K562 (cell line): ENCODE measurements around the gene ATAD3C. TPM values are rescaled to one million over a fixed set of nuclear protein-coding genes. Genes with fewer than 3 reads are reported as not detected.
A peak's percentile ranks its signal among the peaks of the same experiment; 100 is the strongest.

Experiments used
- EGR1 ChIP-seq: fragments of 450-650 bp; conservative IDR thresholded peaks from 2 replicates; pipeline ENCODE4 v1.6.1; 2017; ENCODE audit warnings: mild to moderate bottlenecking
- FOXJ2 ChIP-seq: fragments of 200-800 bp; sonication (Bioruptor generic); IDR thresholded peaks from 2 replicates; pipeline ENCODE4 v1.6.1; 2016; ENCODE audit warnings: missing genetic modification characterization, missing compliant biosample characterization
- GMEB1 ChIP-seq: fragments of 250-450 bp; sonication (Bioruptor Pico); IDR thresholded peaks from 2 replicates; pipeline ENCODE4 v1.4.0; 2020; ENCODE audit warnings: mild to moderate bottlenecking
- HCFC1 ChIP-seq: IDR thresholded peaks from 2 replicates; pipeline ENCODE4 v1.6.1; 2012; ENCODE audit warnings: low read depth, low read length, improper control_type of control experiment
- NUFIP1 ChIP-seq: fragments of 450-650 bp; IDR thresholded peaks from 2 replicates; pipeline ENCODE4 v1.6.1; 2018; ENCODE audit not compliant: partially characterized antibody
- PBX2 ChIP-seq, 2 experiments: IDR thresholded peaks in 1 of 2; conservative IDR thresholded peaks in 1 of 2; 2 replicates each; pipeline ENCODE4 v1.6.1; 2016; ENCODE audit warnings: low read depth in 2 of 2, mild to moderate bottlenecking in 1 of 2, missing compliant biosample characterization in 1 of 2, missing genetic modification characterization in 1 of 2, moderate library complexity in 1 of 2
- PCBP1 ChIP-seq: fragments of 200-400 bp; formaldehyde crosslinking; IDR thresholded peaks from 2 replicates; pipeline ENCODE4 v1.6.1; 2018; ENCODE audit warnings: mild to moderate bottlenecking, low read depth, low read length; ENCODE audit not compliant: poor library complexity, severe bottlenecking
- PTTG1 ChIP-seq: fragments of 450-650 bp; IDR thresholded peaks from 2 replicates; pipeline ENCODE4 v1.6.1; 2016; ENCODE audit warnings: low read depth, mild to moderate bottlenecking, missing genetic modification characterization, missing compliant biosample characterization
- SMC3 ChIP-seq: conservative IDR thresholded peaks from 2 replicates; pipeline ENCODE4 v1.6.1; 2011; ENCODE audit warnings: low read depth, low read length, improper control_type of control experiment; ENCODE audit not compliant: insufficient read depth
- STAT5B ChIP-seq: fragments of 250-450 bp; sonication (Bioruptor Pico); IDR thresholded peaks from 2 replicates; pipeline ENCODE4 v1.8.0; 2021; ENCODE audit warnings: mild to moderate bottlenecking, inconsistent platforms
- TAF15 ChIP-seq: fragments of 200-400 bp; formaldehyde crosslinking; IDR thresholded peaks from 2 replicates; pipeline ENCODE4 v1.6.1; 2017; ENCODE audit warnings: mild to moderate bottlenecking, low read depth, low read length, moderate library complexity
- TCF7L2 ChIP-seq: fragments of 150-350 bp; IDR thresholded peaks from 2 replicates; pipeline ENCODE4 v1.6.1; 2016; ENCODE audit warnings: low read depth, mild to moderate bottlenecking, low read length, moderate library complexity
- THRA ChIP-seq: fragments of 450-650 bp; IDR thresholded peaks from 2 replicates; pipeline ENCODE4 v1.6.1; 2017; ENCODE audit warnings: mild to moderate bottlenecking, moderate library complexity
- TSC22D4 ChIP-seq: fragments of 450-650 bp; IDR thresholded peaks from 2 replicates; pipeline ENCODE4 v1.6.1; 2016; ENCODE audit warnings: missing genetic modification characterization, missing biosample characterization, control low read depth
- ZBTB26 ChIP-seq: fragments of 450-650 bp; formaldehyde crosslinking; IDR thresholded peaks from 2 replicates; pipeline ENCODE4 v1.4.0; 2022; ENCODE audit warnings: missing genetic modification characterization
- ZNF445 ChIP-seq: fragments of 250-450 bp; sonication (Bioruptor Pico); IDR thresholded peaks from 2 replicates; pipeline ENCODE4 v1.4.0; 2020; ENCODE audit warnings: low read depth, mild to moderate bottlenecking, moderate library complexity
- ZNF639 ChIP-seq, 2 experiments: fragments of 200-800 bp in 1 of 2; sonication (Bioruptor generic) in 1 of 2; sonication (generic) in 1 of 2; formaldehyde crosslinking in 1 of 2; IDR thresholded peaks in 1 of 2; conservative IDR thresholded peaks in 1 of 2; 2 replicates each; pipeline versions ENCODE4 v1.5.0 to v1.6.1; 2016 to 2020; ENCODE audit warnings: missing compliant biosample characterization in 1 of 2, missing genetic modification characterization in 1 of 2, missing genetic modification reagents in 1 of 2
- ZNF764 ChIP-seq: fragments of 250-450 bp; sonication (Bioruptor Pico); IDR thresholded peaks from 2 replicates; pipeline ENCODE4 v1.4.0; 2020; ENCODE audit warnings: low read depth, mild to moderate bottlenecking, moderate library complexity
- polyA plus RNA-seq, 8 experiments: library from polyadenylated mRNA; depleted of rRNA in 4 of 8; stranded (reverse) in 5 of 8; unstranded in 3 of 8; fragments of >200 nt; fragmentation: Nextera tagmentation in 2 of 8; fragmentation: Illumina TruSeq in 1 of 8; extraction: Ambion mirVana in 2 of 8; extraction: Trizol in 1 of 8; gene quantifications; 2 replicates each; pipeline versions ENCODE4 v1.2.1 to v1.2.3, GENCODE V29; 2011 to 2014; ENCODE audit warnings: inconsistent platforms in 1 of 8, missing spikeins in 1 of 8
- total RNA-seq, 7 experiments: library from RNA; depleted of rRNA in 6 of 7; stranded (reverse); fragments of >200 nt in 6 of 7; fragmentation: Illumina TruSeq in 2 of 7; extraction: Trizol in 2 of 7; gene quantifications; 2 replicates each; pipeline versions ENCODE4 v1.2.1 to v1.2.3, GENCODE V29; 2011 to 2021; ENCODE audit warnings: low replicate concordance in 1 of 7

The ATAD3C gene
- total and polyA plus RNA-seq, 9 of the 15 experiments (the other 6 are each of a cell fraction or from before 2014, with no cell fraction given), result 0.03 to 0.18 TPM; not detected in 7

GRCh38 chr1:1511533-1512285 lies 62.2 kb downstream of the ATAD3C start, which contains the start of gene ATAD3A (continued):
- TF ChIP-seq STAT5B (CRISPR knock-in tag) (no peak), ZNF445 (CRISPR knock-in tag) (no peak), FOXJ2 (tag) (no peak; the same call in 1 of the 2 replicates), ZBTB26 (no peak), PTTG1 (tag) (no peak), NUFIP1 (no peak), SMC3 (no peak), PCBP1 (peak; percentile 92), EGR1 (peak; percentile 87), HCFC1 (peak; percentile 88), TAF15 (no peak), ZNF764 (CRISPR knock-in tag) (no peak), THRA (no peak), TCF7L2 (no peak; the same call in 1 of the 2 replicates), PBX2 (CRISPR knock-in tag; IDR thresholded peaks at IDR 0.05; ENCODE audit: low read depth) (no peak), PBX2 (tag; conservative IDR thresholded peaks at IDR 0.05; ENCODE audit: low read depth) (no peak), TSC22D4 (tag) (no peak), ZNF639 (CRISPR knock-in tag; conservative IDR thresholded peaks at IDR 0.05 in 1 of 2, IDR thresholded peaks at IDR 0.05 in 1 of 2) (peak in 1 of 2 experiments; percentile 98; a peak in 2 of 4 replicates), GMEB1 (peak; percentile 77)
